ENCODE data around the gene RMDN2.
"Not testable (repeated sequence)": the region's sequence is repeated elsewhere in the genome, so short reads cannot be mapped to it uniquely, and the experiment has no call there.

Gene RMDN2

GRCh38 chr2:37934591-37935513 lies 9.8 kb downstream of the RMDN2 start:
- Histone ChIP-seq H3K27ac (no peak overlapping the region), H3K4me3 (ENCODE audit: low read depth, low read length) (no peak overlapping the region), H3K79me2 (no peaks in the 10 kb centered on the region), H3K9me3 (ENCODE audit: control insufficient read depth, low read length) (no peaks in the 10 kb centered on the region), H3K36me3 (ENCODE audit: control insufficient read depth, insufficient read depth, low read length) (no peaks in the 10 kb centered on the region), H3K4me2 (ENCODE audit: low read length) (no peak overlapping the region), H3K27me3 (ENCODE audit: control insufficient read depth, insufficient read depth, low read length) (no peaks in the 10 kb centered on the region), H3K9ac (no peak overlapping the region), H3K4me1 (no peaks in the 10 kb centered on the region), H2AFZ (no peak overlapping the region)
- TF ChIP-seq CTCF (IDR thresholded peaks at IDR 0.05), result no peak

GRCh38 chr2:37937568-37937967 lies 12.5 kb downstream of the RMDN2 start:
- not testable (repeated sequence) for H3K36me3 ChIP-seq (ENCODE audit: control insufficient read depth, insufficient read depth, low read length); H3K4me1 ChIP-seq; H2AFZ ChIP-seq; H3K27me3 ChIP-seq (ENCODE audit: control insufficient read depth, insufficient read depth, low read length); H3K4me3 ChIP-seq (ENCODE audit: low read depth, low read length); H3K9me3 ChIP-seq (ENCODE audit: control insufficient read depth, low read length); H3K27ac ChIP-seq; H3K9ac ChIP-seq; H3K4me2 ChIP-seq (ENCODE audit: low read length); H3K79me2 ChIP-seq

GRCh38 chr2:37941267-37941666 lies 16.2 kb downstream of the RMDN2 start:
- not testable (repeated sequence) for H3K9me3 ChIP-seq (ENCODE audit: control insufficient read depth, low read length); H3K36me3 ChIP-seq (ENCODE audit: control insufficient read depth, insufficient read depth, low read length); H3K4me2 ChIP-seq (ENCODE audit: low read length); H3K4me1 ChIP-seq; H3K27me3 ChIP-seq (ENCODE audit: control insufficient read depth, insufficient read depth, low read length); H3K27ac ChIP-seq; H3K9ac ChIP-seq; H2AFZ ChIP-seq; H3K79me2 ChIP-seq; H3K4me3 ChIP-seq (ENCODE audit: low read depth, low read length)

GRCh38 chr2:37944268-37944667 lies 19.2 kb downstream of the RMDN2 start:
- Histone ChIP-seq H2AFZ (no peak overlapping the region), H3K9ac (no peak overlapping the region), H3K27ac (no peak overlapping the region), H3K36me3 (ENCODE audit: control insufficient read depth, insufficient read depth, low read length) (no peaks in the 10 kb centered on the region), H3K9me3 (ENCODE audit: control insufficient read depth, low read length) (no peaks in the 10 kb centered on the region), H3K79me2 (no peaks in the 10 kb centered on the region), H3K4me1 (no peaks in the 10 kb centered on the region), H3K27me3 (ENCODE audit: control insufficient read depth, insufficient read depth, low read length) (no peaks in the 10 kb centered on the region), H3K4me3 (ENCODE audit: low read depth, low read length) (no peak overlapping the region), H3K4me2 (ENCODE audit: low read length) (no peak overlapping the region)
- no peak for TF ChIP-seq CTCF (IDR thresholded peaks at IDR 0.05)

GRCh38 chr2:37947306-37947705 lies 22.2 kb downstream of the RMDN2 start:
- H2AFZ ChIP-seq, result no peak overlapping the region
- no peak overlapping the region for H3K9ac ChIP-seq
- no peak overlapping the region for H3K4me3 ChIP-seq (ENCODE audit: low read depth, low read length)
- H3K4me2 ChIP-seq (ENCODE audit: low read length), result no peak overlapping the region
- H3K36me3 ChIP-seq (ENCODE audit: control insufficient read depth, insufficient read depth, low read length), result no peaks in the 10 kb centered on the region
- no peak overlapping the region for H3K27ac ChIP-seq
- no peaks in the 10 kb centered on the region for H3K27me3 ChIP-seq (ENCODE audit: control insufficient read depth, insufficient read depth, low read length)
- H3K9me3 ChIP-seq (ENCODE audit: control insufficient read depth, low read length), result no peaks in the 10 kb centered on the region
- no peaks in the 10 kb centered on the region for H3K79me2 ChIP-seq
- TF ChIP-seq CTCF (IDR thresholded peaks at IDR 0.05), result no peak
- H3K4me1 ChIP-seq, result no peaks in the 10 kb centered on the region

- not testable (repeated sequence) for H2AFZ ChIP-seq; H3K9me3 ChIP-seq (ENCODE audit: control insufficient read depth, low read length); H3K27me3 ChIP-seq (ENCODE audit: control insufficient read depth, insufficient read depth, low read length); H3K27ac ChIP-seq; H3K36me3 ChIP-seq (ENCODE audit: control insufficient read depth, insufficient read depth, low read length); H3K9ac ChIP-seq; H3K4me3 ChIP-seq (ENCODE audit: low read depth, low read length); H3K79me2 ChIP-seq; H3K4me1 ChIP-seq; H3K4me2 ChIP-seq (ENCODE audit: low read length)
Observed at GRCh38 chr2:37962018-37962739, 37.1 kb downstream of the RMDN2 start.

- H3K36me3 ChIP-seq (ENCODE audit: control insufficient read depth, insufficient read depth, low read length); H3K27ac ChIP-seq; H2AFZ ChIP-seq; H3K79me2 ChIP-seq; H3K4me1 ChIP-seq; H3K9me3 ChIP-seq (ENCODE audit: control insufficient read depth, low read length); H3K4me3 ChIP-seq (ENCODE audit: low read depth, low read length); H3K27me3 ChIP-seq (ENCODE audit: control insufficient read depth, insufficient read depth, low read length); H3K9ac ChIP-seq; H3K4me2 ChIP-seq (ENCODE audit: low read length): not testable (repeated sequence)
Observed at GRCh38 chr2:37962740-37963121, 37.6 kb downstream of the RMDN2 start.

- H3K4me3 ChIP-seq (ENCODE audit: low read depth, low read length); H3K27ac ChIP-seq; H3K9ac ChIP-seq; H3K27me3 ChIP-seq (ENCODE audit: control insufficient read depth, insufficient read depth, low read length); H3K36me3 ChIP-seq (ENCODE audit: control insufficient read depth, insufficient read depth, low read length); H3K79me2 ChIP-seq; H3K9me3 ChIP-seq (ENCODE audit: control insufficient read depth, low read length); H3K4me2 ChIP-seq (ENCODE audit: low read length); H3K4me1 ChIP-seq; H2AFZ ChIP-seq: not testable (repeated sequence)
Observed at GRCh38 chr2:37963901-37964300, 38.8 kb downstream of the RMDN2 start.

Data from parathyroid adenoma (tissue), 2 donors.